GM23338 (cell line): ENCODE results near the gene SCUBE2. TPM values are rescaled to one million over a fixed set of nuclear protein-coding genes. Genes with fewer than 3 reads are reported as not detected.

Experiments used
- ATAC-seq: fragments of 200-7000 bp; cut with Tn5 transposase; 3 replicates; pipeline ENCODE4 v1.9.1; 2020
- DNase-seq: peaks from one replicate; pipeline ENCODE4 v3.0.0-alpha.2; 2015; ENCODE audit warnings: low spot score
- H2AFZ ChIP-seq: fragments of 200-600 bp; sonication (generic); 2 replicates; pipeline ENCODE4 v1.8.0; 2016; ENCODE audit warnings: antibody characterized with exemption, mild to moderate bottlenecking, moderate library complexity
- H3F3A ChIP-seq: fragments of 200-600 bp; sonication (generic); replicated peaks from 2 replicates; pipeline ENCODE4 v1.8.0; 2017; ENCODE audit warnings: antibody characterized with exemption, mixed run types, low read depth
- H3K27ac ChIP-seq: fragments of 200-600 bp; sonication (generic); 2 replicates; pipeline ENCODE4 v1.6.1; 2016; ENCODE audit warnings: low read depth
- H3K27me3 ChIP-seq: fragments of 200-600 bp; sonication (generic); 2 replicates; pipeline ENCODE4 v1.8.0; 2016; ENCODE audit warnings: mild to moderate bottlenecking, mixed run types, moderate library complexity; ENCODE audit not compliant: insufficient read depth
- H3K36me3 ChIP-seq: fragments of 200-600 bp; sonication (generic); 2 replicates; pipeline ENCODE4 v1.8.0; 2016; ENCODE audit warnings: mild to moderate bottlenecking; ENCODE audit not compliant: insufficient read depth
- H3K4me1 ChIP-seq: fragments of 200-600 bp; sonication (generic); 2 replicates; pipeline ENCODE4 v1.8.0; 2016; ENCODE audit warnings: mild to moderate bottlenecking, moderate library complexity; ENCODE audit not compliant: insufficient read depth
- H3K4me2 ChIP-seq: fragments of 200-600 bp; sonication (generic); 2 replicates; pipeline ENCODE4 v1.7.1; 2017; ENCODE audit warnings: mixed run types
- H3K4me3 ChIP-seq: fragments of 200-600 bp; sonication (generic); 2 replicates; pipeline ENCODE4 v1.6.1; 2016; ENCODE audit warnings: mixed run types
- H3K79me2 ChIP-seq: fragments of 200-600 bp; sonication (generic); replicated peaks from 2 replicates; pipeline ENCODE4 v1.8.0; 2017; ENCODE audit warnings: mild to moderate bottlenecking; ENCODE audit not compliant: insufficient read depth
- H3K9me2 ChIP-seq: fragments of 200-600 bp; sonication (generic); 2 replicates; pipeline ENCODE4 v1.8.0; 2017; ENCODE audit not compliant: insufficient read depth
- H4K20me1 ChIP-seq: fragments of 200-600 bp; sonication (generic); replicated peaks from 2 replicates; pipeline ENCODE4 v1.8.0; 2017; ENCODE audit warnings: mild to moderate bottlenecking; ENCODE audit not compliant: insufficient read depth
- H3K27ac Mint-ChIP-seq: 2 replicates; pipeline ENCODE4 v1.8.0; 2020; ENCODE audit warnings: inconsistent platforms, mild to moderate bottlenecking, moderate library complexity, mixed read lengths
- H3K27me3 Mint-ChIP-seq: 3 replicates; pipeline ENCODE4 v1.8.0; 2022; ENCODE audit warnings: low read depth, mild to moderate bottlenecking, moderate library complexity, mixed read lengths, inconsistent platforms; ENCODE audit not compliant: insufficient read depth, poor library complexity
- H3K36me3 Mint-ChIP-seq: 3 replicates; pipeline ENCODE4 v1.8.0; 2021; ENCODE audit warnings: low read depth, mild to moderate bottlenecking, inconsistent platforms, moderate library complexity, mixed read lengths
- H3K4me1 Mint-ChIP-seq: 3 replicates; pipeline ENCODE4 v1.8.0; 2020; ENCODE audit warnings: mild to moderate bottlenecking, inconsistent platforms, mixed read lengths
- H3K4me3 Mint-ChIP-seq: 3 replicates; pipeline ENCODE4 v1.8.0; 2021; ENCODE audit warnings: moderate library complexity, mild to moderate bottlenecking, inconsistent platforms, mixed read lengths
- H3K9me3 Mint-ChIP-seq: 3 replicates; pipeline ENCODE4 v1.8.0; 2020; ENCODE audit warnings: moderate library complexity, mild to moderate bottlenecking, inconsistent platforms, mixed read lengths
- CREB1 ChIP-seq: fragments of 250-450 bp; sonication (Bioruptor Pico); IDR thresholded peaks from 2 replicates; pipeline ENCODE4 v1.5.0; 2020; ENCODE audit warnings: low read depth, mild to moderate bottlenecking, moderate library complexity
- ETS1 ChIP-seq: IDR thresholded peaks from 2 replicates; pipeline ENCODE4 v1.6.1; 2016; ENCODE audit warnings: antibody characterized with exemption
- EZH2 ChIP-seq: fragments of 200-600 bp; sonication (generic); IDR thresholded peaks from one replicate; pipeline ENCODE4 v1.8.0; 2017; ENCODE audit warnings: antibody characterized with exemption, mild to moderate bottlenecking, low read depth; ENCODE audit not compliant: unreplicated experiment
- EZH2phosphoT487 ChIP-seq: fragments of 200-600 bp; sonication (generic); IDR thresholded peaks from one replicate; pipeline ENCODE4 v1.8.1; 2018; ENCODE audit warnings: antibody characterized with exemption; ENCODE audit not compliant: unreplicated experiment
- JUNB ChIP-seq: IDR thresholded peaks from one replicate; pipeline ENCODE4 v1.6.1; 2016; ENCODE audit warnings: antibody characterized with exemption; ENCODE audit not compliant: unreplicated experiment
- NANOG ChIP-seq: IDR thresholded peaks from 2 replicates; pipeline ENCODE4 v1.6.1; 2016; ENCODE audit warnings: antibody characterized with exemption, borderline replicate concordance
- STAT1 ChIP-seq: IDR thresholded peaks from one replicate; pipeline ENCODE4 v1.6.1; 2016; ENCODE audit warnings: antibody characterized with exemption; ENCODE audit not compliant: unreplicated experiment
- ZNF114 ChIP-seq: fragments of 250-450 bp; sonication (Bioruptor Pico); IDR thresholded peaks from 2 replicates; pipeline ENCODE4 v1.5.0; 2020; ENCODE audit warnings: mild to moderate bottlenecking, moderate library complexity
- ZNF331 ChIP-seq: fragments of 250-450 bp; sonication (Bioruptor Pico); IDR thresholded peaks from 2 replicates; pipeline ENCODE4 v1.5.0; 2020; ENCODE audit warnings: low read depth, mild to moderate bottlenecking, moderate library complexity
- polyA plus RNA-seq: library from polyadenylated mRNA; unstranded; fragments of >200 nt; fragmentation: Nextera tagmentation; extraction: Ambion mirVana; gene quantifications from 2 replicates; pipeline ENCODE4 v1.2.1, GENCODE V29; 2016
- total RNA-seq: library from RNA; depleted of rRNA; stranded (reverse); fragments of >200 nt; shearing (Covaris generic); gene quantifications from 2 replicates; pipeline ENCODE4 v1.2.3, GENCODE V29; 2014
- TF ChIP-seq, protein P1 (sequence below): IDR thresholded peaks from one replicate; pipeline ENCODE4 v1.6.1; 2018; ENCODE audit warnings: antibody characterized with exemption; ENCODE audit not compliant: unreplicated experiment
- TF ChIP-seq, protein P2 (sequence below), 2 experiments: fragments of 200-600 bp in 1 of 2; sonication (generic) in 1 of 2; conservative IDR thresholded peaks; 2 replicates each; pipeline versions ENCODE4 v1.5.1 to v1.6.1; 2016 to 2017; ENCODE audit warnings: antibody characterized with exemption in 2 of 2, low read depth in 2 of 2, mild to moderate bottlenecking in 2 of 2, moderate library complexity in 1 of 2

Gene SCUBE2
- total and polyA plus RNA-seq, 2 experiments from 2014 or later: 0.47 to 0.63 TPM

DNA sequence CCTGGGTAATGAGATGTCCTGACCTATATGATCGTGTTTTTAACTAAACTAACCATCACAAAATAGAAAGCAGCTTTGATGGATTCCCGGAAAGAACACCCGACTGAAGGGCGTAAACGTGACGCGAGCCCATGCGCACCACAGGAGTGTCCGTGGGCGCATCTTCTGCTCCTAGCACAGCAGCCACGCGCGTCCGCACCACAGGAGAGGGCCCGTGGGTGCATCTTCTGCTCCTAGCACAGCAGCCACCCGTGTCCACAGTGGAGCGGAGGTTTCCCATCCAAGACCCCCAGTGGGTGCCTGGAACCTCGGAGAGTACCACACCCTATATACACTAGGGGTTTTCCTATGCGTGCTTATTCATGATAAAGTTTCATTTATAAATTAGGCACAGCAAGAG lies 51.5 kb downstream of the SCUBE2 start (continued):
- TF ChIP-seq ZNF114 (CRISPR knock-in tag): no peak
- TF ChIP-seq JUNB: no peak
- TF ChIP-seq CREB1 (CRISPR knock-in tag): no peak
- TF ChIP-seq, protein P1, sequence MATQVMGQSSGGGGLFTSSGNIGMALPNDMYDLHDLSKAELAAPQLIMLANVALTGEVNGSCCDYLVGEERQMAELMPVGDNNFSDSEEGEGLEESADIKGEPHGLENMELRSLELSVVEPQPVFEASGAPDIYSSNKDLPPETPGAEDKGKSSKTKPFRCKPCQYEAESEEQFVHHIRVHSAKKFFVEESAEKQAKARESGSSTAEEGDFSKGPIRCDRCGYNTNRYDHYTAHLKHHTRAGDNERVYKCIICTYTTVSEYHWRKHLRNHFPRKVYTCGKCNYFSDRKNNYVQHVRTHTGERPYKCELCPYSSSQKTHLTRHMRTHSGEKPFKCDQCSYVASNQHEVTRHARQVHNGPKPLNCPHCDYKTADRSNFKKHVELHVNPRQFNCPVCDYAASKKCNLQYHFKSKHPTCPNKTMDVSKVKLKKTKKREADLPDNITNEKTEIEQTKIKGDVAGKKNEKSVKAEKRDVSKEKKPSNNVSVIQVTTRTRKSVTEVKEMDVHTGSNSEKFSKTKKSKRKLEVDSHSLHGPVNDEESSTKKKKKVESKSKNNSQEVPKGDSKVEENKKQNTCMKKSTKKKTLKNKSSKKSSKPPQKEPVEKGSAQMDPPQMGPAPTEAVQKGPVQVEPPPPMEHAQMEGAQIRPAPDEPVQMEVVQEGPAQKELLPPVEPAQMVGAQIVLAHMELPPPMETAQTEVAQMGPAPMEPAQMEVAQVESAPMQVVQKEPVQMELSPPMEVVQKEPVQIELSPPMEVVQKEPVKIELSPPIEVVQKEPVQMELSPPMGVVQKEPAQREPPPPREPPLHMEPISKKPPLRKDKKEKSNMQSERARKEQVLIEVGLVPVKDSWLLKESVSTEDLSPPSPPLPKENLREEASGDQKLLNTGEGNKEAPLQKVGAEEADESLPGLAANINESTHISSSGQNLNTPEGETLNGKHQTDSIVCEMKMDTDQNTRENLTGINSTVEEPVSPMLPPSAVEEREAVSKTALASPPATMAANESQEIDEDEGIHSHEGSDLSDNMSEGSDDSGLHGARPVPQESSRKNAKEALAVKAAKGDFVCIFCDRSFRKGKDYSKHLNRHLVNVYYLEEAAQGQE: no peak
- TF ChIP-seq, protein P2, sequence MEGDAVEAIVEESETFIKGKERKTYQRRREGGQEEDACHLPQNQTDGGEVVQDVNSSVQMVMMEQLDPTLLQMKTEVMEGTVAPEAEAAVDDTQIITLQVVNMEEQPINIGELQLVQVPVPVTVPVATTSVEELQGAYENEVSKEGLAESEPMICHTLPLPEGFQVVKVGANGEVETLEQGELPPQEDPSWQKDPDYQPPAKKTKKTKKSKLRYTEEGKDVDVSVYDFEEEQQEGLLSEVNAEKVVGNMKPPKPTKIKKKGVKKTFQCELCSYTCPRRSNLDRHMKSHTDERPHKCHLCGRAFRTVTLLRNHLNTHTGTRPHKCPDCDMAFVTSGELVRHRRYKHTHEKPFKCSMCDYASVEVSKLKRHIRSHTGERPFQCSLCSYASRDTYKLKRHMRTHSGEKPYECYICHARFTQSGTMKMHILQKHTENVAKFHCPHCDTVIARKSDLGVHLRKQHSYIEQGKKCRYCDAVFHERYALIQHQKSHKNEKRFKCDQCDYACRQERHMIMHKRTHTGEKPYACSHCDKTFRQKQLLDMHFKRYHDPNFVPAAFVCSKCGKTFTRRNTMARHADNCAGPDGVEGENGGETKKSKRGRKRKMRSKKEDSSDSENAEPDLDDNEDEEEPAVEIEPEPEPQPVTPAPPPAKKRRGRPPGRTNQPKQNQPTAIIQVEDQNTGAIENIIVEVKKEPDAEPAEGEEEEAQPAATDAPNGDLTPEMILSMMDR (conservative IDR thresholded peaks at IDR 0.05; ENCODE audit: low read depth in 2 of 2): no peak
- no peak for TF ChIP-seq EZH2

- Histone ChIP-seq H3K27ac (no peak overlapping the region), H3K4me2 (no peak overlapping the region), H3K9me2 (no peaks in the 10 kb centered on the region), H4K20me1 (no peaks in the 10 kb centered on the region), H3K36me3 (no peaks in the 10 kb centered on the region), H3K27me3 (no peaks in the 10 kb centered on the region), H2AFZ (no peak overlapping the region), H3F3A (no peaks in the 10 kb centered on the region), H3K4me1 (peaks cover 11% of the 10 kb centered on the region; the same call in 1 of the 2 replicates), H3K79me2 (no peaks in the 10 kb centered on the region), H3K4me3 (no peak overlapping the region)
- Mint-ChIP-seq H3K9me3 (no peaks in the 10 kb centered on the region), H3K4me3 (no peak overlapping the region), H3K36me3 (no peaks in the 10 kb centered on the region), H3K4me1 (peaks cover 17% of the 10 kb centered on the region), H3K27me3 (no peaks in the 10 kb centered on the region), H3K27ac (no peak overlapping the region)
- TF ChIP-seq STAT1: no peak
- TF ChIP-seq ZNF331 (CRISPR knock-in tag): no peak
- no peak for TF ChIP-seq EZH2
- TF ChIP-seq, protein P2 (conservative IDR thresholded peaks at IDR 0.05; ENCODE audit: low read depth in 2 of 2): no peak
- no peak for TF ChIP-seq EZH2phosphoT487
- TF ChIP-seq CREB1 (CRISPR knock-in tag): no peak
- no peak for TF ChIP-seq NANOG
- no peak for TF ChIP-seq JUNB
- no peak for TF ChIP-seq ETS1
- ATAC-seq (no peak), DNase-seq (no peak)
Observed at GRCh38 chr11:9039198-9039597, 52.2 kb downstream of the SCUBE2 start.
